CD4-positive, CD25-positive, alpha-beta regulatory T cell (primary cell): ENCODE results near the gene SAMD4A. TPM values are rescaled to one million over a fixed set of nuclear protein-coding genes. Genes with fewer than 3 reads are reported as not detected.

ENCODE experiments used
- ATAC-seq, 2 donors: fragments of 150-1000 bp; cut with Tn5 transposase; one replicate each; pipeline ENCODE4 v1.10.0; 2021; ENCODE audit warnings: low read depth in 2 of 2, moderate number of reproducible peaks in 2 of 2, moderate library complexity in 1 of 2
- DNase-seq, 3 donors: peaks; one replicate each; pipeline versions ENCODE4 v3.0.0 to v3.0.0-alpha.2; 2012 to 2022; ENCODE audit warnings: mixed read lengths in 1 of 3
- H3K27ac ChIP-seq: one replicate; pipeline ENCODE4 v1.7.0; 2013; ENCODE audit warnings: mild to moderate bottlenecking, low read length; ENCODE audit not compliant: insufficient read depth, poor library complexity, severe bottlenecking
- H3K27me3 ChIP-seq: one replicate; pipeline ENCODE4 v1.7.0; 2013; ENCODE audit warnings: low read length; ENCODE audit not compliant: control insufficient read depth, insufficient read depth
- H3K36me3 ChIP-seq: one replicate; pipeline ENCODE4 v1.7.0; 2013; ENCODE audit warnings: mild to moderate bottlenecking, low read length, moderate library complexity; ENCODE audit not compliant: control insufficient read depth, insufficient read depth
- H3K4me1 ChIP-seq: 2 replicates; pipeline ENCODE4 v1.7.0; 2013; ENCODE audit warnings: mild to moderate bottlenecking, low read length; ENCODE audit not compliant: insufficient read depth, control insufficient read depth, poor library complexity, severe bottlenecking
- H3K4me3 ChIP-seq: one replicate; pipeline ENCODE4 v1.7.0; 2013; ENCODE audit warnings: low read depth, mild to moderate bottlenecking, low read length, moderate library complexity
- H3K9me3 ChIP-seq, 2 experiments: 1 replicate in 1 of 2; 2 replicates in 1 of 2; pipeline ENCODE4 v1.7.0; 2013; ENCODE audit warnings: low read length in 2 of 2, mild to moderate bottlenecking in 1 of 2, moderate library complexity in 1 of 2; ENCODE audit not compliant: control insufficient read depth in 2 of 2
- H3K27ac Mint-ChIP-seq, 3 donors: one replicate each; pipeline ENCODE4 v1.8.0; 2020 to 2022; ENCODE audit warnings: mild to moderate bottlenecking in 3 of 3, mixed read lengths in 3 of 3, moderate library complexity in 2 of 3
- H3K27me3 Mint-ChIP-seq: one replicate; pipeline ENCODE4 v1.8.0; 2022; ENCODE audit warnings: mild to moderate bottlenecking, mixed read lengths
- H3K36me3 Mint-ChIP-seq: one replicate; pipeline ENCODE4 v1.8.0; 2020; ENCODE audit warnings: mixed read lengths
- H3K4me1 Mint-ChIP-seq, 4 donors: one replicate each; pipeline ENCODE4 v1.8.0; 2020 to 2022; ENCODE audit warnings: mixed read lengths in 4 of 4, mild to moderate bottlenecking in 1 of 4
- H3K4me3 Mint-ChIP-seq, 4 donors: one replicate each; pipeline ENCODE4 v1.8.0; 2020 to 2022; ENCODE audit warnings: mild to moderate bottlenecking in 4 of 4, mixed read lengths in 4 of 4, moderate library complexity in 3 of 4
- H3K9me3 Mint-ChIP-seq, 7 donors: one replicate each; pipeline ENCODE4 v1.8.0; 2020 to 2022; ENCODE audit warnings: mixed read lengths in 7 of 7, mild to moderate bottlenecking in 3 of 7, moderate library complexity in 2 of 7
- polyA plus RNA-seq, 4 donors: library from polyadenylated mRNA; unstranded; fragments of 300-500 nt; fragmentation: Illumina TruSeq; gene quantifications; one replicate each; pipeline ENCODE4 v1.2.3, GENCODE V29; 2021
- total RNA-seq: library from RNA; stranded (reverse); gene quantifications from one replicate; pipeline ENCODE4 v1.2.3, GENCODE V29; 2022

The SAMD4A gene
- total and polyA plus RNA-seq, 5 donors from 2014 or later: 0.05 to 7.9 (median 0.13) TPM; not detected in 1

DNA sequence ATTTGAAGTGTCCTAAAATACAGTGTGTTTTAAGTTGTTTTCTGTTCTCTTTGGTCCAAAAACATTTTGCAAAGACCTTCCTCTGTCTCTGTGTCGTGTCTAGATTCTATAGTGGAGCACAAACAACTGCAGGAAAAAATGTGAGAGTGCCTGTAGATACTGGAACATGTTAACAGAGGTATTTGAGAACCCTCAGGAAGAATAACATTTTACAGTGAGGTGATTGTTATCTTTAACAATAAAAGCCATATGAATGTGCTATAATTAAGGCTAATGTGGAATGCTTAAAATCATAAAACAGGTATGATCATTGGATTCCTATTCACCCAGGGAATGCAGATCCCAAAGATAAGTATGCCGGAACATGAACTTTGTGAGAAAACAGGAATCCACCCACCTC, 98.0 kb downstream of the SAMD4A start:
- Mint-ChIP-seq H3K27ac (no peak overlapping the region), H3K36me3 (no peaks in the 10 kb centered on the region), H3K4me1 (peaks cover 0 to 1% (median 0%) of the 10 kb centered on the region in 4 donors), H3K4me3 (no peak overlapping the region), H3K27me3 (peaks cover 20% of the 10 kb centered on the region), H3K9me3 (no peaks in the 10 kb centered on the region)
- DNase-seq: no peak
- Histone ChIP-seq H3K27ac (no peak overlapping the region), H3K27me3 (no peaks in the 10 kb centered on the region), H3K36me3 (no peaks in the 10 kb centered on the region), H3K4me3 (no peak overlapping the region), H3K9me3 (no peaks in the 10 kb centered on the region), H3K4me1 (no peaks in the 10 kb centered on the region)
- ATAC-seq: no peak

DNA sequence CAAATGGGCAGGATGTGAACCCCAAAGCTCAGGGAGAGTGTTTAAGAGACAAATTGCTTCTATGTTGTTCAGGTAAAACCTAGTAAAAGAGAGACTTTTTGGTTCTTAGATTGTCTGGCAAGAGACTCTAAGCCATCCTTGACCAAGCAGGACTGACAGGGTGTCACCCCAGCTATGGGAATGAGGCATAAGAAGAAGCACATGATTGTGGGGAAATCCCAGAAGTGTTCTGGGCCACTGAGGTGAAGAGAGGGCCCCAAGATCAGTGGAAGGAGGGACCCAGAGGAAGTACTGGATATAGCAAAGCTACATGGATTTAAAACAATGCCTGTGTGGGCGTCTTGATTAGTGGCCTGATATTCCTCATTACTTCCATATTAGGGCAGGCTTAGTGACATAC, 99.0 kb downstream of the SAMD4A start:
- H3K4me1 Mint-ChIP-seq: peaks cover 0 to 4% (median 0%) of the 10 kb centered on the region in 4 donors
- no peaks in the 10 kb centered on the region for H3K36me3 Mint-ChIP-seq
- no peak overlapping the region for H3K27ac Mint-ChIP-seq
- no peaks in the 10 kb centered on the region for H3K9me3 Mint-ChIP-seq
- Histone ChIP-seq H3K27me3 (no peaks in the 10 kb centered on the region), H3K9me3 (no peaks in the 10 kb centered on the region), H3K4me3 (no peak overlapping the region), H3K27ac (no peak overlapping the region), H3K36me3 (no peaks in the 10 kb centered on the region), H3K4me1 (no peaks in the 10 kb centered on the region)
- DNase-seq (no peak), ATAC-seq (no peak)
- no peak overlapping the region for H3K4me3 Mint-ChIP-seq
- H3K27me3 Mint-ChIP-seq: peaks cover 20% of the 10 kb centered on the region

DNA sequence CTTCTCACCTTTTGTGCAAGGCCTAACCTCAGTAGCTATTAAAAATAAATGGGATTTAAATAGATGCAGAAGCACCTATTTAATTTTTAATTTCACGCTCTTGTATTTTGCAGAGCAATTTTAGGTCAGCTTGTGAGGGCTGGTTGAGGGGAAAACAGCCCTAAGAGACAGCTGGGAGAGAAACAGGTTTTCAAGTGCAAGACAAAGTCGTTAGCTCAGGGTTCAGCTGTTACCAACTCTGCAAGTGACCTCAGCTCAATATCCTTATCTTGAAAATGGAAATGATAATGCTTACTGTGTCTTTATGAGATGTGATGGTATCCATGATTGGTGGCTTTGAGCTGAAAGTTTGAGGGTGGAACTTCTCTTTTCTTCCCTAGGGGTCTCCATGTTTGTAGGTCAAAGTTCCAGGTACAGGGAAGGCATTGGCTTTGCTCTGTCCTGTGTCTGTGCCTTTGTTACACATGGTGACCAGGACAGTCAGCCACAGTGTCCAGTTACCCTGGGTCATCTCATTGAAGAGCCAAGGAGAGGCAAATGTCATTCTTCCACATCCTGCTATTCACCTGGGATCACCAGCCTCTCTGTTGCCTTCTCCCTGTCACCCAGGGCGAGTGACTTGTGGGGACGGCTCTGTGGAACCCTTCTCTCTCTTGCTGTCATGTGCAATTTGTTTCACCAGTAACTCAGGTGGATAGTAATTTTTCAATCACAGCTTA, 100.3 kb downstream of the SAMD4A start:
- H3K27ac Mint-ChIP-seq: no peak overlapping the region
- H3K9me3 Mint-ChIP-seq: no peaks in the 10 kb centered on the region
- no peak overlapping the region for H3K4me3 Mint-ChIP-seq
- no peak for ATAC-seq
- DNase-seq: no peak
- Histone ChIP-seq H3K4me3 (no peak overlapping the region), H3K27me3 (no peaks in the 10 kb centered on the region), H3K9me3 (no peaks in the 10 kb centered on the region), H3K27ac (no peak overlapping the region), H3K36me3 (no peaks in the 10 kb centered on the region), H3K4me1 (no peaks in the 10 kb centered on the region)
- H3K4me1 Mint-ChIP-seq: peaks cover 0 to 4% (median 0%) of the 10 kb centered on the region in 4 donors
- peaks cover 14% of the 10 kb centered on the region for H3K27me3 Mint-ChIP-seq
- no peaks in the 10 kb centered on the region for H3K36me3 Mint-ChIP-seq

DNA sequence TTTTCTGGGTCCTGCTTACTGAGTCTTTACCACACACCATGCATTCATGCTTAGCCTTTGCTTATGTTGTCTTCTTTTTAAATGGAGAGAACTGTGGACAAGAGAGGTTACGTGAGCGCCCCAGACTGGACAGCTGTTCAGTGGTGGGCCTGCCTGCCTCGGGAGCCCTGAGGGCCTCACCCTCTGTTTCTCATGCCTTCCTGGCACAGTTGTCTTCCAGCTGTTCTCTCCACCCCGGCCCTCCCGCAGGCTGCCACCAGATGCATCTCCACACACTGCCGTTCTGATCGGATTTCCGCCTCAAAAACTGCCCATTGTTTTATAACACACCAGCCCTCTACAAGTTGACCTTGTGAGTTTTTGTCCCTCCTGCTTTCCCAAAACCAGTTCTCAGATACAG, 100.8 kb downstream of the SAMD4A start:
- Histone ChIP-seq H3K27me3 (no peaks in the 10 kb centered on the region), H3K4me1 (no peaks in the 10 kb centered on the region), H3K27ac (no peak overlapping the region), H3K9me3 (no peaks in the 10 kb centered on the region), H3K4me3 (no peak overlapping the region), H3K36me3 (no peaks in the 10 kb centered on the region)
- no peak overlapping the region for H3K4me3 Mint-ChIP-seq
- H3K4me1 Mint-ChIP-seq: peaks cover 0 to 4% (median under 1%) of the 10 kb centered on the region in 4 donors
- no peaks in the 10 kb centered on the region for H3K9me3 Mint-ChIP-seq
- no peak overlapping the region for H3K27ac Mint-ChIP-seq
- peaks cover 14% of the 10 kb centered on the region for H3K27me3 Mint-ChIP-seq
- ATAC-seq (no peak), DNase-seq (no peak)
- H3K36me3 Mint-ChIP-seq: no peaks in the 10 kb centered on the region

DNA sequence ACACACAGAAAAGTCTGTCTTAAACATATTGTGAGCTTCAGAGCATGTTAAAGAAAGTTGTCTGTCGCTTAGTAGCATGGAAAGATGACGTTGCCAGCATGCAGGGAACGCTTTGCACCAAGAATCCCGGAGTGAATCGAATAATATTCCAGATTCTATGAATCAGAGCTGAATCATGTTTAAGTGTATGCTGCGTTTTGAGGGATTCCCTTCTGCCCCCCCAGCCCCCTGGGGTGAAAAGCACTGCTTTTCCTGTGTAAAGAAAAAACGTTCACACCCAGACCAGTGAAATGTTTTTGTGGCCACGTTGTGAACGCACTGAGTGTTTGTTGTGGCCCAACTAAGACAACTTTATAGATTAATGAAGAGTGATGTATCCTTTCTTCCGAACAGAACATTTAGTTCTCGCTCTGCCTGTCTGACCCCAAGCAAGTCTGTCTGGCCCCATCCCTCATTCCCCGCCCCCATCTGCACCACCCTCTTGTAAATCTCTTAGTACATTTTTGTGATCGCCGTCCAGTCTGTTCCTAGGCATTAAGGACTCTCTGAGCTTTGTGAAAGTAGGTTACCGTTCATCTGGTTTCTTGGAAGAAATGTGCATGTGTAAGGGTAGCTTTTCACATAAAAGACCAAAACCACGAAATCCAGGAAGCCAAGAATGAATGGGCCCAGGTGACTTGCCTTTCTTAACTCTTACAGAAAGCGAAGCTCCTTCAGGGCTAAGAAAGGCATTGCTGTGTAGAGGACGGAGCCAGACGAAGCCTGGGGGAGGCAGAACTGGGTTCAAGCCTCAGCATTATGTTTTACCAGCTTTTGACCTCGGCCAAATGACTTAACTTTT, 103.0 kb downstream of the SAMD4A start:
- peaks cover 7 to 10% (median 7%) of the 10 kb centered on the region in 4 donors for H3K4me1 Mint-ChIP-seq
- no peaks in the 10 kb centered on the region for H3K9me3 Mint-ChIP-seq
- no peaks in the 10 kb centered on the region for H3K9me3 ChIP-seq
- no peaks in the 10 kb centered on the region for H3K4me1 ChIP-seq
- H3K27ac Mint-ChIP-seq: peak overlapping the region; percentile 15 to 27 (median 21)
- H3K27me3 ChIP-seq: no peaks in the 10 kb centered on the region
- H3K36me3 Mint-ChIP-seq: no peaks in the 10 kb centered on the region
- DNase-seq (peak in 1 of 3 donors; percentile 72), ATAC-seq (no peak)
- no peak overlapping the region for H3K4me3 Mint-ChIP-seq
- H3K27me3 Mint-ChIP-seq: peaks cover 7% of the 10 kb centered on the region
- no peaks in the 10 kb centered on the region for H3K36me3 ChIP-seq
- no peak overlapping the region for H3K4me3 ChIP-seq
- no peak overlapping the region for H3K27ac ChIP-seq

DNA sequence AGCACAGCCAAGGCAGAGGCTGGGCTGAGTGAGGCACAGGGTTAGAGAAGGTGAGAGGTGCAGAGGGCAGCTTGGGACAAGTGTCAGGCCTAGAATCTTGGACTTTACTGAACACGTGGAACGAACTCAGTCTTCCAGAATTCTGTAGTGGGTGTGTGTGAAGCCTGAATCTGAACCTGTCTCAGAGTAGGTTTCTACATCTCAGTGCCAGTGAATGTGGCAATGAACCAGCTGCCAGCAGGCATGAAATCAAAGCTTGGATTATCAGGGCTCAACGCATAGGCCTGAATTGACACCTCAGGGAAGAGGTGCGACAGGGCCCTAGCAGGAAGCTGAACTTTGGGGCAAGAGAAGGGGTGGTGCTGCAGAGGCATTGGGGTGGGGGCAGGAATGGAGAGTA, 104.6 kb downstream of the SAMD4A start:
- H3K27me3 ChIP-seq: no peaks in the 10 kb centered on the region

DNA sequence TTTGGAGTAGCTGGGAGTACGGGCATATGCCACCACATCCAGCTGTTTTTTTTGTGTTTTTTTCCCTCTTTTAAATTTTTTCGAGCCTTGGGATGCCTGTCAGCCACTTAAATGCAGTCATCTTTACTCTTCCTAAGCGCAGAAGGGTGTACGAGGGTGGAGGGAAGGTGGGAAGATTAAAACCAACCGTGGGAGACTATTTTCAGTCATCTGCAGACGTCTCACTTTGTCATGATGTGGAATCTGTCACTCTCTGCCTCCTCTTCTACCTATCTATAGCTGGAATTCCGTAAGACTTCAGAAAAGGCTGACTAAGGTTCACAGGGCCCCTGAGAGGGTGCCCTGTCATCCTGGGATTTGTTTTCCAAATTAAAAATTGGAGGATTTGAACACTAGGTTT, 105.3 kb downstream of the SAMD4A start:
- peaks cover 7 to 10% (median 7%) of the 10 kb centered on the region in 4 donors for H3K4me1 Mint-ChIP-seq
- Histone ChIP-seq H3K4me1 (no peaks in the 10 kb centered on the region), H3K27me3 (no peaks in the 10 kb centered on the region), H3K4me3 (no peak overlapping the region), H3K9me3 (no peaks in the 10 kb centered on the region), H3K36me3 (no peaks in the 10 kb centered on the region), H3K27ac (no peak overlapping the region)
- H3K27me3 Mint-ChIP-seq: peaks cover 12% of the 10 kb centered on the region
- no peak overlapping the region for H3K4me3 Mint-ChIP-seq
- ATAC-seq (no peak), DNase-seq (no peak)
- no peak overlapping the region for H3K27ac Mint-ChIP-seq
- H3K36me3 Mint-ChIP-seq: no peaks in the 10 kb centered on the region
- no peaks in the 10 kb centered on the region for H3K9me3 Mint-ChIP-seq

More for the DNA sequence above, 104.6 kb downstream of the SAMD4A start:
- DNase-seq: no peak
- no peak overlapping the region for H3K27ac Mint-ChIP-seq
- ATAC-seq: no peak
- no peak overlapping the region for H3K4me3 ChIP-seq
- H3K4me3 Mint-ChIP-seq: no peak overlapping the region
- peaks cover 7 to 10% (median 7%) of the 10 kb centered on the region in 4 donors for H3K4me1 Mint-ChIP-seq
- no peaks in the 10 kb centered on the region for H3K36me3 Mint-ChIP-seq
- no peaks in the 10 kb centered on the region for H3K4me1 ChIP-seq
- H3K27me3 Mint-ChIP-seq: peaks cover 12% of the 10 kb centered on the region
- no peaks in the 10 kb centered on the region for H3K36me3 ChIP-seq
- no peak overlapping the region for H3K27ac ChIP-seq
- H3K9me3 ChIP-seq: no peaks in the 10 kb centered on the region
- H3K9me3 Mint-ChIP-seq: no peaks in the 10 kb centered on the region
